ENCODE data around the gene PTPRK.

GRCh38 chr6:128005009-128005408 is 515.4 kb downstream of the PTPRK start:
- TF ChIP-seq CTCF (IDR thresholded peaks at IDR 0.05) = no peak
- TF ChIP-seq EZH2 (IDR thresholded peaks at IDR 0.05; ENCODE audit: borderline replicate concordance, insufficient read depth, low read depth, low read length, poor library complexity, severe bottlenecking) = no peak
